H1 (cell line): ENCODE data around the gene TRIM24. TPM values are rescaled to one million over a fixed set of nuclear protein-coding genes. Genes with fewer than 3 reads are reported as not detected.

Experiments used
- CTCF ChIA-PET: fragments of 300-600 bp; sonication (Branson Sonifier 250); formaldehyde crosslinking; loops from one replicate; lab custom pipeline; 2021; ENCODE audit not compliant: partially characterized antibody; lab: Charles Lee
- POLR2A ChIA-PET: fragments of 300-600 bp; sonication (Branson Sonifier 250); formaldehyde crosslinking; loops from one replicate; lab custom pipeline; 2021; ENCODE audit warnings: inconsistent platforms; ENCODE audit not compliant: partially characterized antibody; lab: Charles Lee
- DNase-seq, 2 experiments: peaks; one replicate each; pipeline versions ENCODE4 v3.0.0 to v3.0.0-alpha.2; 2010 to 2022; ENCODE audit warnings: low spot score in 2 of 2, low read depth in 1 of 2, mixed read lengths in 1 of 2
- FAIRE-seq: peaks from 2 replicates; lab custom pipeline; 2011; peaks lifted over from hg19 to GRCh38; lab: Jason Lieb, UNC
- H2AFZ ChIP-seq: 2 replicates; pipeline ENCODE4 v1.8.1; 2012; ENCODE audit warnings: low read length, inconsistent platforms
- H2AK5ac ChIP-seq: 2 replicates; pipeline ENCODE4 v1.6.1; 2013; ENCODE audit warnings: low read depth, low read length
- H2BK120ac ChIP-seq: replicated peaks from 2 replicates; pipeline ENCODE3; 2013; ENCODE audit warnings: low read depth, low read length, inconsistent platforms
- H2BK12ac ChIP-seq: 2 replicates; pipeline ENCODE4 v1.6.1; 2013; ENCODE audit warnings: low read depth, low read length
- H2BK15ac ChIP-seq: 2 replicates; pipeline ENCODE4 v1.6.1; 2013; ENCODE audit warnings: low read length
- H2BK20ac ChIP-seq: 2 replicates; pipeline ENCODE4 v1.6.1; 2013; ENCODE audit warnings: low read length
- H2BK5ac ChIP-seq: 2 replicates; pipeline ENCODE4 v1.6.1; 2013; ENCODE audit warnings: low read depth, low read length
- H3K14ac ChIP-seq: 2 replicates; pipeline ENCODE4 v1.6.1; 2013; ENCODE audit warnings: inconsistent platforms; ENCODE audit not compliant: insufficient read length
- H3K18ac ChIP-seq: 2 replicates; pipeline ENCODE4 v1.6.1; 2013; ENCODE audit warnings: low read length; ENCODE audit errors: extremely low read depth
- H3K23ac ChIP-seq: 2 replicates; pipeline ENCODE4 v1.6.1; 2013; ENCODE audit warnings: inconsistent platforms; ENCODE audit not compliant: insufficient read length
- H3K23me2 ChIP-seq: 2 replicates; pipeline ENCODE4 v1.6.1; 2013; ENCODE audit warnings: low read depth, low read length
- H3K27ac ChIP-seq: 2 replicates; pipeline ENCODE4 v1.6.1; 2011; ENCODE audit warnings: low read depth, low read length, inconsistent platforms
- H3K27me3 ChIP-seq, 4 experiments: replicated peaks in 1 of 4; 1 replicate in 1 of 4; 2 replicates in 3 of 4; pipeline versions ENCODE4 v1.6.1 to v1.8.1; 2011 to 2013; ENCODE audit warnings: low read length in 3 of 4, mild to moderate bottlenecking in 3 of 4, inconsistent platforms in 2 of 4, mixed read lengths in 2 of 4, moderate library complexity in 1 of 4; ENCODE audit not compliant: control insufficient read depth in 3 of 4, insufficient read depth in 3 of 4; ENCODE audit errors: extremely low read depth in 1 of 4
- H3K36me3 ChIP-seq, 4 experiments: 2 replicates each; pipeline versions ENCODE4 v1.6.1 to v1.8.1; 2011 to 2013; ENCODE audit warnings: mild to moderate bottlenecking in 4 of 4, low read length in 3 of 4, moderate library complexity in 2 of 4, control low read depth in 1 of 4, inconsistent platforms in 1 of 4; ENCODE audit not compliant: insufficient read depth in 4 of 4, control insufficient read depth in 2 of 4
- H3K4ac ChIP-seq: replicated peaks from 2 replicates; pipeline ENCODE3; 2013; ENCODE audit warnings: low read length, low read depth, mixed read lengths, inconsistent platforms; ENCODE audit not compliant: insufficient read length
- H3K4me1 ChIP-seq, 4 experiments: replicated peaks in 1 of 4; 1 replicate in 1 of 4; 2 replicates in 3 of 4; pipeline versions ENCODE4 v1.6.1 to v1.8.1; 2011 to 2013; ENCODE audit warnings: low read length in 3 of 4, inconsistent platforms in 2 of 4, mixed read lengths in 1 of 4; ENCODE audit not compliant: insufficient read depth in 4 of 4, control insufficient read depth in 3 of 4
- H3K4me2 ChIP-seq, 2 experiments: 2 replicates each; pipeline versions ENCODE4 v1.6.1 to v1.8.1; 2011 to 2013; ENCODE audit warnings: low read depth in 2 of 2, low read length in 2 of 2, control low read depth in 1 of 2, inconsistent platforms in 1 of 2, mild to moderate bottlenecking in 1 of 2; ENCODE audit not compliant: insufficient read depth in 1 of 2
- H3K4me3 ChIP-seq, 4 experiments: fragments of 200-600, 300-600 bp in 1 of 4; sonication (generic), shearing (Covaris generic), sonication (Bioruptor Twin) in 1 of 4; 2 replicates each; pipeline versions ENCODE4 v1.5.1 to v1.8.1; 2011 to 2016; ENCODE audit warnings: low read length in 4 of 4, low read depth in 3 of 4, control low read depth in 2 of 4, inconsistent platforms in 2 of 4, mild to moderate bottlenecking in 2 of 4, mixed read lengths in 1 of 4, moderate library complexity in 1 of 4; ENCODE audit not compliant: insufficient read depth in 2 of 4; ENCODE audit errors: extremely low read depth in 1 of 4
- H3K56ac ChIP-seq: replicated peaks from 2 replicates; pipeline ENCODE3; 2013; ENCODE audit warnings: low read depth, mild to moderate bottlenecking, mixed read lengths, low read length, inconsistent platforms; ENCODE audit not compliant: insufficient read length
- H3K79me1 ChIP-seq: 2 replicates; pipeline ENCODE4 v1.6.1; 2013; ENCODE audit warnings: low read depth, low read length, control low read depth
- H3K79me2 ChIP-seq, 2 experiments: 2 replicates each; pipeline versions ENCODE4 v1.6.1 to v1.8.1; 2012 to 2013; ENCODE audit warnings: low read length in 2 of 2, mild to moderate bottlenecking in 2 of 2, inconsistent platforms in 1 of 2; ENCODE audit not compliant: insufficient read depth in 2 of 2, control insufficient read depth in 1 of 2
- H3K9ac ChIP-seq, 4 experiments: replicated peaks in 1 of 4; 1 replicate in 1 of 4; 2 replicates in 3 of 4; pipeline versions ENCODE4 v1.6.1 to v1.8.1; 2011 to 2013; ENCODE audit warnings: low read depth in 3 of 4, low read length in 3 of 4, control low read depth in 2 of 4, mild to moderate bottlenecking in 2 of 4, moderate library complexity in 2 of 4, inconsistent platforms in 1 of 4; ENCODE audit errors: extremely low read depth in 1 of 4
- H3K9me3 ChIP-seq, 2 experiments: 2 replicates each; pipeline versions ENCODE4 v1.6.1 to v1.8.1; 2012 to 2013; ENCODE audit warnings: mild to moderate bottlenecking in 2 of 2, moderate library complexity in 2 of 2, control low read depth in 1 of 2, inconsistent platforms in 1 of 2, low read depth in 1 of 2, low read length in 1 of 2, mixed read lengths in 1 of 2; ENCODE audit not compliant: insufficient read depth in 2 of 2
- H4K20me1 ChIP-seq, 2 experiments: replicated peaks in 1 of 2; 2 replicates each; pipeline versions ENCODE3 to v1.8.1; 2011 to 2013; ENCODE audit warnings: inconsistent platforms in 2 of 2, low read length in 2 of 2, mild to moderate bottlenecking in 1 of 2; ENCODE audit not compliant: insufficient read depth in 2 of 2, control insufficient read depth in 1 of 2
- H4K5ac ChIP-seq: 2 replicates; pipeline ENCODE4 v1.6.1; 2013; ENCODE audit warnings: low read length, low read depth, mixed read lengths, inconsistent platforms; ENCODE audit not compliant: insufficient read length
- H4K8ac ChIP-seq: 2 replicates; pipeline ENCODE4 v1.8.0; 2013; ENCODE audit warnings: mild to moderate bottlenecking, moderate library complexity, low read length, inconsistent platforms; ENCODE audit not compliant: insufficient read depth; ENCODE audit errors: extremely low read depth
- H4K91ac ChIP-seq: replicated peaks from 2 replicates; pipeline ENCODE3; 2013; ENCODE audit warnings: low read length, mixed read lengths, inconsistent platforms; ENCODE audit not compliant: insufficient read length
- CTBP2 ChIP-seq: IDR thresholded peaks from 2 replicates; pipeline ENCODE4 v1.7.0; 2011; ENCODE audit warnings: borderline replicate concordance, mild to moderate bottlenecking, moderate library complexity, mixed read lengths, low read length; ENCODE audit not compliant: insufficient read depth, insufficient read length
- EZH2 ChIP-seq: fragments of 200-600 bp; sonication (generic); IDR thresholded peaks from 2 replicates; pipeline ENCODE4 v1.7.1; 2012; ENCODE audit warnings: low read depth, mild to moderate bottlenecking, moderate library complexity, low read length, inconsistent platforms; ENCODE audit not compliant: severe bottlenecking
- KDM1A ChIP-seq: fragments of 200-600, 300-600 bp; sonication (generic); IDR thresholded peaks from 2 replicates; pipeline ENCODE4 v1.7.1; 2016; ENCODE audit warnings: mild to moderate bottlenecking, low read length, borderline replicate concordance
- KDM5A ChIP-seq: fragments of 200-600 bp; IDR thresholded peaks from 2 replicates; pipeline ENCODE4 v1.7.1; 2012; ENCODE audit warnings: mild to moderate bottlenecking, low read length, inconsistent platforms, mixed read lengths
- RFX5 ChIP-seq: IDR thresholded peaks from 2 replicates; pipeline ENCODE4 v1.6.1; 2011; ENCODE audit warnings: low read depth, low read length, improper control_type of control experiment, borderline replicate concordance
- RXRA ChIP-seq: IDR thresholded peaks from 2 replicates; pipeline ENCODE4 v1.6.1; 2011; ENCODE audit warnings: low read depth, mild to moderate bottlenecking, low read length, moderate library complexity; ENCODE audit not compliant: insufficient read depth
- SAP30 ChIP-seq: fragments of 300-600 bp; sonication (generic); IDR thresholded peaks from 2 replicates; pipeline ENCODE4 v1.7.1; 2012; ENCODE audit warnings: low read length, moderate library complexity, mild to moderate bottlenecking, inconsistent platforms; ENCODE audit not compliant: insufficient read depth, insufficient replicate concordance
- SIN3A ChIP-seq, 2 experiments: IDR thresholded peaks in 1 of 2; conservative IDR thresholded peaks in 1 of 2; 2 replicates each; pipeline ENCODE4 v1.6.1; 2011 to 2012; ENCODE audit warnings: low read length in 2 of 2, improper control_type of control experiment in 1 of 2, low read depth in 1 of 2, mild to moderate bottlenecking in 1 of 2
- SRF ChIP-seq: IDR thresholded peaks from 2 replicates; pipeline ENCODE4 v1.6.1; 2011; ENCODE audit warnings: mild to moderate bottlenecking, low read depth, low read length, moderate library complexity
- WGBS, 2 experiments: shearing (Covaris generic) in 1 of 2; methylation state at CpG; one replicate each; pipeline versions ENCODE4 v1.1.6 to v1.1.7; 2013 to 2015; ENCODE audit warnings: low lambda C conversion rate in 2 of 2, mixed read lengths in 2 of 2, inconsistent platforms in 1 of 2, low coverage in 1 of 2, missing lambda C conversion rate in 1 of 2; ENCODE audit not compliant: insufficient replicate concordance in 2 of 2, insufficient coverage in 1 of 2, insufficient read length in 1 of 2; ENCODE audit errors: extremely low coverage in 1 of 2, missing lambda C conversion rate in 1 of 2; 5-methylcytosine and 5-hydroxymethylcytosine counted together
- polyA plus RNA-seq, 7 experiments: library from polyadenylated mRNA; depleted of rRNA in 3 of 7; stranded (reverse) in 5 of 7; unstranded in 2 of 7; fragments of >200 nt in 5 of 7; fragments of 200-250 nt in 2 of 7; gene quantifications; 1 replicate in 5 of 7; 2 replicates in 1 of 7; 4 replicates in 1 of 7; pipeline versions ENCODE4 v1.2.1 to v1.2.3, GENCODE V29; 2011 to 2013; ENCODE audit warnings: missing spikeins in 2 of 7, mixed read lengths in 2 of 7
- total RNA-seq: library from RNA; stranded (reverse); fragmentation: NEBNext Ultra II Directional; extraction: Animal tissue kit (Norgen Biotek cat#: 25700); gene quantifications from 2 replicates; pipeline ENCODE4 v1.2.1, GENCODE V29; 2021

TRIM24 gene
- total and polyA plus RNA-seq, 2 of the 8 experiments (the other 6 are each of a cell fraction or from before 2014, with no cell fraction given) = 67.6 to 149 TPM

- H3K23me2 ChIP-seq = no peaks in the 10 kb centered on the region
- H2BK12ac ChIP-seq = no peak overlapping the region
- no peak overlapping the region for H2BK120ac ChIP-seq
- peaks cover 59 to 99% of the 10 kb centered on the region in 2 experiments for H3K79me2 ChIP-seq
- CTCF ChIA-PET = interaction anchor here (0.6 kb wide), 1 partner anchor 512 kb away, joined by 3 read pairs; no protein-coding TSS in a partner anchor
- H3K23ac ChIP-seq = no peak overlapping the region
- H4K20me1 ChIP-seq = peaks cover 25 to 29% of the 10 kb centered on the region in 2 experiments
- DNase-seq (no peak), FAIRE-seq (no peak)
- H3K79me1 ChIP-seq = no peaks in the 10 kb centered on the region
- H2AK5ac ChIP-seq = no peak overlapping the region
- H2BK15ac ChIP-seq = no peak overlapping the region
- no peak overlapping the region for H3K4me2 ChIP-seq
- POLR2A ChIA-PET = interaction anchor here (1.1 kb wide), 1 partner anchor 10 kb away, joined by 3 read pairs; no protein-coding TSS in a partner anchor
- H3K27ac ChIP-seq = no peak overlapping the region
- no peak overlapping the region for H3K56ac ChIP-seq
- H4K8ac ChIP-seq = no peak overlapping the region
- H3K36me3 ChIP-seq = peaks cover 0 to 25% (median 3%) of the 10 kb centered on the region in 4 experiments; a peak in 4 of 8 replicates
- no peak overlapping the region for H4K91ac ChIP-seq
- H3K9me3 ChIP-seq = no peaks in the 10 kb centered on the region
- WGBS, 2 experiments = 89% methylated on average over 4 of the region's 4 CpGs; no CpG with 5 or more reads in 1 of the 2 experiments
- H2AFZ ChIP-seq = no peak overlapping the region
- no peaks in the 10 kb centered on the region for H3K27me3 ChIP-seq
- no peak overlapping the region for H4K5ac ChIP-seq
- H2BK5ac ChIP-seq = no peak overlapping the region
- H3K4me3 ChIP-seq = no peak overlapping the region
- H3K18ac ChIP-seq = no peak overlapping the region
- no peak overlapping the region for H3K4ac ChIP-seq
- peaks cover 0 to 3% (median 1%) of the 10 kb centered on the region in 4 experiments; a peak in 3 of 7 replicates for H3K4me1 ChIP-seq
- H3K9ac ChIP-seq = no peak overlapping the region
- no peak overlapping the region for H2BK20ac ChIP-seq
- no peak overlapping the region for H3K14ac ChIP-seq
- TF ChIP-seq SIN3A (conservative IDR thresholded peaks at IDR 0.05 in 1 of 2, IDR thresholded peaks at IDR 0.05 in 1 of 2; ENCODE audit: low read depth in 1 of 2, low read length in 2 of 2) = no peak
- TF ChIP-seq SAP30 = no peak
- no peak for TF ChIP-seq KDM5A
- no peak for TF ChIP-seq RFX5
- TF ChIP-seq RXRA = no peak
- no peak for TF ChIP-seq KDM1A
- TF ChIP-seq CTBP2 = no peak
- no peak for TF ChIP-seq EZH2
- no peak for TF ChIP-seq SRF
Observed at GRCh38 chr7:138491612-138492386, 31.7 kb downstream of the TRIM24 start.
